HG02938 (cell line): ENCODE measurements around the gene CDHR1.
A peak's percentile ranks its signal among the peaks of the same experiment; 100 is the strongest.

Source experiments
- ATAC-seq: cut with Tn5 transposase; IDR thresholded peaks from one replicate; pipeline ENCODE4 v1.9.1; 2021; ENCODE audit warnings: mild to moderate bottlenecking, moderate library complexity; ENCODE audit not compliant: unreplicated experiment

CDHR1 gene

DNA sequence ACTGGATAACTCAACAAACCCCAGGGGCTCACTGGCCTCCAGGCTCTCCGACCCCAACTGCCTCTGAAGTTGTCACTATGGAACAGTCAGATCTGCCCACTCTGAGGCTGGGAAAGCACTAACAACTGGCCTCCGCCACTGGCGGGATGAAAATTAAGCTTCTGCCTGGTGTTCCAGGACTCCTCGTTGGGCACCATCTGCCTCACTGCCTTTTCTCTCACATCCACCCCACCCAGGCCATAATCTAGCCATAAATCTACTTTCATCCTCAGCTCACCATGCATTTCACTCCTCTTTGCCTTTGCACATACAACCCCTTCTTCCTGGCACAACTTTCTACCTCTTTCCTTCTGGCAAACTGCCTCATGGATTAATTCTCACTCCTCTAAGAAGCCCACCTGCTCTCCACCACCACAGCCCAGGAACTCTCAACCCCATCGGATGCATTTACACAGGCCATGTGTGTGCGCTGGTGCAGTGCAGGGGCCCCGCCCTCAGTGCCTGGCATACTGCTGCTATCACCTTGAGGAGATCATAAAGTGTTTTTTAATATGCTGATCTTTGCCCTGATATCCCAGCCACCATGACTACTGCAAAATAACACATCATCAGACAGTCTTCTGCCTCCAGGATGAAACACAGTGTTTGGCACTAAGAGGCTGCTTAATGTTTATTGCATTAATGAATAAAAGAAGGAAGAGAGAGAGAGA lies 4.0 kb downstream of the CDHR1 start:
- no peak for ATAC-seq

- ATAC-seq = no peak
Observed at GRCh38 chr10:84200537-84201243, 6.4 kb downstream of the CDHR1 start.

DNA sequence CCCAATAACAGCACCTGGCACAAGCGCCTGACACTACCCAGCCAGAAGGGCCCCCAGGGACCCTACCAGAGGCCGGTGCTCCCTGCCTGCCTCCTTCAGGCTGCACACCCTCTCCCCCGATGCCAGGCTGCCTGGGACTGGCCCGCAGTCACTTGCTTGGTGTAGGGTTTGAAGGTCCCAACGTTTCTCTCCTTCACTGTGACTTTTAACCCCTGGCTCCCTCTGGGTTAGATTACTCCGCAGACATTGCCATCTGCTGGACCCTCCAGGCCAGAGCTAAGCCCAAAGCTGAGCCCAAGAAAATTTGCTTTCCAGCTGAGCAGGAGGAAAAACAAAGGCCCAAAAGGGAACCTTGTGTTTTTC lies 6.9 kb downstream of the CDHR1 start:
- no peak for ATAC-seq

DNA sequence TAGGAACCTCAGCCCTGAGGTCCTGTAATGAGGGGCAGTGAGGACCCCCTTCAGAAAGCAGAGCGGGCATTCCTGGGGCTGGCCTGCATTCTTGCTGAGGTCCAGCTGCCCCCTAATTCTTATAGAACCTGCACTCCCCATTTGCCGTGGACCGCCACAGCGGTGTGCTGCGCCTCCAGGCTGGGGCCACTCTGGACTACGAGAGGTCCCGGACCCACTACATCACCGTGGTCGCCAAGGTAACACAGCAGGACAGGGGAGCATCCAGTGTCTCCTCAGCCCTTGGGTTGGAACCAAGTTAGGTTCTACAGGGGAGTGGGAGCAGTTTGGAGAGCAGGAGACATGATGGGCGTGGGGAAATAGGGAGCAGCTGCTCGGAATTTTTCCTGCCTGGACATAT lies 7.3 kb downstream of the CDHR1 start:
- no peak for ATAC-seq

GRCh38 chr10:84202349-84202748 lies 8.0 kb downstream of the CDHR1 start:
- no peak for ATAC-seq

- peak; percentile 66 for ATAC-seq
Observed at GRCh38 chr10:84204122-84204521, 9.8 kb downstream of the CDHR1 start.

- no peak for ATAC-seq
Observed at GRCh38 chr10:84204610-84205009, 10.3 kb downstream of the CDHR1 start.

GRCh38 chr10:84205049-84205852 lies 10.9 kb downstream of the CDHR1 start:
- ATAC-seq = peak; percentile 76

DNA sequence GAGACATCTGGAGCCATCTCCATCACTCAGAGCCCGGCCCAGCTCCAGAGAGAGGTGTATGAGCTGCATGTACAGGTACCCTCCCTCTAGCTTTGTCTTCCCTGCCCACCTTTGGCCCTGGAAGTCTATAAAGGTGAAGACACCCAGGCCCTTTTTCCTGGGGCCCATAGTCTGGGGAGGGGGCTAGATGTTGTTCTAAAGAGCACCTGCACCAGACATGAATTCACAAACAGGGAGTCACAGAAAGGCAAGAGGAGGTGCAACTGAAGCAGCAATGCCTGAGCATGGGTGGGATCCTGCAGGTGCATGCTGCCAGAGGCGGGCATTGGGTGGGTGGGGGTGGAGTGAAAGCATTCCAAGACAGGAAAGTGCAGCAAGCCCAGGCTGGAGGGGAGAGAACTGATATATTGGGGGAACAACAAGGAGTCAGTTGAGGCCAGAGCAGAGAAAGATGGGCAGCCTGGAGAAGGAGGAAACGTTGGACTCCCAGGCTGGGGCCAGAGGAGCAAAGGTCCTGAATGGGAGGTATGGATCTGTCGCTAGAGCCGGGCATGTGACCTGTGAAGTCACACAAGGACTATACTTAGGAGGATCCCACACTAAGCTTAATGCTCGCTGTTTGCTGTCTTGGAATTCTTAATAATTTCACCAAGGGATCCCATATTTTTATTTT lies 11.7 kb downstream of the CDHR1 start:
- ATAC-seq = no peak

- no peak for ATAC-seq
Observed at GRCh38 chr10:84208023-84208422, 13.7 kb downstream of the CDHR1 start.

GRCh38 chr10:84211566-84211965 lies 17.2 kb downstream of the CDHR1 start:
- no peak for ATAC-seq

- ATAC-seq = no peak
Observed at GRCh38 chr10:84212014-84212413, 17.7 kb downstream of the CDHR1 start.

DNA sequence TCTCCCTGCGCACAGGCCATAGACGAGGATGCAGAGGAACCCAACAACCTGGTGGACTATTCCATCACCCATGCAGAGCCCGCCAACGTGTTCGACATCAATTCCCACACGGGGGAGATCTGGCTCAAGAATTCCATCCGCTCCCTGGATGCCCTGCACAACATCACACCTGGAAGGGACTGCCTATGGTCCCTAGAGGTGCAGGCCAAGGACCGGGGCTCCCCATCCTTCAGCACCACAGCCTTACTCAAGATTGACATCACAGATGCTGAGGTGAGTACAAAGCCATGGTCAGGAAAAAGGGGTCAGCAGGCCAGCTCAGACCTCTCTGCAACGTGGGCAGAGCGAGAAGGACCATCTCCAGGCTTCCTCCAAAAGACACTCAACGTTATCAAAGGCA lies 18.7 kb downstream of the CDHR1 start:
- ATAC-seq = no peak

DNA sequence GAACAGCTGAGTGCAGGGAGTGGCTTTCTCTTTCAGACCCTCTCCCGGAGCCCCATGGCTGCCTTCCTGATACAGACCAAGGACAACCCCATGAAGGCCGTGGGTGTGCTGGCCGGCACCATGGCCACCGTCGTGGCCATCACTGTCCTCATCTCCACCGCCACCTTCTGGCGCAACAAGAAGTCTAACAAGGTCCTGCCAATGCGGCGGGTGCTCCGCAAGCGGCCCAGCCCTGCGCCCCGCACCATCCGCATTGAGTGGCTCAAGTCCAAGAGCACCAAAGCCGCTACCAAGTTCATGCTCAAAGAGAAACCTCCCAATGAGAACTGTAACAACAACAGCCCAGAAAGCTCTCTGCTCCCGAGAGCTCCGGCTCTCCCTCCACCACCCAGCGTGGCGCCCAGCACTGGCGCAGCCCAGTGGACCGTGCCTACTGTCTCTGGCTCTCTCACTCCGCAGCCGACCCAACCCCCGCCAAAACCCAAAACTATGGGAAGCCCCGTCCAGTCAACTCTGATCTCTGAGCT lies 19.8 kb downstream of the CDHR1 start:
- no peak for ATAC-seq

DNA sequence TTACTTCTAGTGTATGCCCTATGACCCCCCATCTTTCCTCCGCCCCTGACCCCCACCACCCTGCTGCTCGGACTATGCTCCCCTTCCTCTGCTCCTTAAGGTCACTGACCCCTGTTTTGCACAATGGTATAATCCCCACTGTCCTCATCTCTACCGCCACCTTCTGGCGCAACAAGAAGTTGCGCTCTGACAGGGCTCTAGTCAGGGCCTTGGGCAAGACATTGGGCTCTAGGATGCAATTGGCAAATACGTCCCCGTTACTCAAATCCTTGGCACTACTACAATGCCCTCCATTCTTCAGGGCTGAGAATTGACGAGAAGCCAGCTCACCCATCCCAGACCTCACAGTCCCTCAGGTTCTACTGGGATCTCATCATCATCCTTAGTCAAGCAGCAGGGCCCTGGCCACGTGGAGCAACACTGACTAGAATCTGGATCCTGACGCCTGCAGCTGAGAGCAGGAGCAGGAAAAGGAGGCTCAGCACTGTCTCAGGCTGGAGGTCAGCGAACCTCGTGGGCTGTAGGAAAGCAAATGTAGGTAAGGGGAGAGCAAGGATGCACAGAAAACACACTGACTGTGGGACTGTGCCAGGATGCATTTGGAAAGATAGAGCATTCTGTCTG lies 20.4 kb downstream of the CDHR1 start:
- ATAC-seq = peak; percentile 86

DNA sequence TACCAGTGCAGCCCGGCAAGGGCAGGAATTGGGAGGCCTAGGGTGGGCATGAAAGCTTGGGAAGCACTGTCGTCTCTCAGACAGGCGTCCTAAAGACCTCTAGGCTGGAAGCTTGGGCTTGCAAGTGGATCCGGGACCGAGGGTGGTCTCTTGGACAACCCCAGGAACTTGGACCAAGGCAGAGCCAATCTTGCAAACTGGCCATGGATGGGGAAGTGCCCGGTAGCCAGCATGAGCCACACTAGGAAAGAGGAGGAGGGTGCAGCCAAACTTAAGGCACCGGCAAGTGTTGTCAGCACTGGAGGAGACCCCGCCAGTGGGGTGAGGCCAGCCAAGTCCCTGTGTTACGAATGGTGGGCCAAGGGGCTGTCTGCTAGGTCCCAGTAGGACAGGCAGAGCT lies 22.5 kb downstream of the CDHR1 start:
- no peak for ATAC-seq

GRCh38 chr10:84217746-84218145 lies 23.4 kb downstream of the CDHR1 start:
- ATAC-seq = no peak

GRCh38 chr10:84221916-84222315 lies 27.6 kb downstream of the CDHR1 start:
- no peak for ATAC-seq

DNA sequence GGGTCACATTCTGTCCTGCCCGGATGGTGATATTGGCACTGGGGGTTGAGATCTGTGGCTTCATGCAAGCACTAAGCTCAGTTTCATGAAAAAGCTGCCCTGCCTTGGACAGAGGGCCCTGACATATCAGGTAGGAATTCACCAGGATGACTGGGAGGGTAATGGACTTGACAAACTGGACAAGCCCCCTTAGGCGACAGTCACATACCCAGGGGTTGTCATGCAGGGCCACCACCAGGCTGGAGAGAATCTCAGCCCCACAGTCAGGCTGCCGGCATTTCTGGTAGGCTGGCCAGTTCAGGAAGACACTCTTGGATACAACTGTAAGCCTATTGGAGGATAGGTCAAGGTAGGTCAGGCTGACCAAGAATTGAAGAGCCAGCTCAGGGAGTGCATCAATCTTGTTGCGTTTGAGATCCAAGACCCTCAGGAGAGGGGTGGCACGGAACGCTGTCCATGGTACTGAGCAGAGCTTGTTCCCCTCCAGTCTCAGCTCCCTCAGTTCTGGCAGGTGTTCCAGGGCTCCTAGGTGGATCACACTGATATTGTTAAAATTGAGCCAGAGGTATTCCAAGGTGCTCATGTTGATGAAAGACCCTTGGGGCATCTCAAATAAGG lies 30.2 kb downstream of the CDHR1 start:
- ATAC-seq = no peak
